ENCODE results near the gene LPGAT1.

Gene LPGAT1

GRCh38 chr1:211816586-211816985 lies 14.0 kb downstream of the LPGAT1 start:
- Histone ChIP-seq H3K4me1 (no peaks in the 10 kb centered on the region), H3K4me3 (ENCODE audit: low read depth, low read length) (no peak overlapping the region), H3K27me3 (no peaks in the 10 kb centered on the region), H3K36me3 (no peaks in the 10 kb centered on the region; the same call in none of the 2 replicates), H3K9me3 (no peaks in the 10 kb centered on the region)
- DNase-seq, result no peak
- no peak for TF ChIP-seq CTCF (IDR thresholded peaks at IDR 0.05; ENCODE audit: low read depth, low read length)

- no peak for DNase-seq
- no peak for TF ChIP-seq CTCF (IDR thresholded peaks at IDR 0.05; ENCODE audit: low read depth, low read length)
- Histone ChIP-seq H3K4me3 (ENCODE audit: low read depth, low read length) (no peak overlapping the region), H3K4me1 (no peaks in the 10 kb centered on the region), H3K27me3 (no peaks in the 10 kb centered on the region), H3K36me3 (no peaks in the 10 kb centered on the region; the same call in none of the 2 replicates), H3K9me3 (no peaks in the 10 kb centered on the region; the same call in 1 of the 2 replicates)
These were observed 16.2 kb downstream of the LPGAT1 start for GRCh38 chr1:211814313-211814712.

- Histone ChIP-seq H3K36me3 (no peaks in the 10 kb centered on the region; the same call in none of the 2 replicates), H3K27me3 (no peaks in the 10 kb centered on the region), H3K9me3 (no peaks in the 10 kb centered on the region; the same call in 1 of the 2 replicates), H3K4me1 (no peaks in the 10 kb centered on the region), H3K4me3 (ENCODE audit: low read depth, low read length) (no peak overlapping the region)
- TF ChIP-seq CTCF (IDR thresholded peaks at IDR 0.05; ENCODE audit: low read depth, low read length), result no peak
- DNase-seq, result no peak
These were observed 17.0 kb downstream of the LPGAT1 start for GRCh38 chr1:211813590-211813989.

GRCh38 chr1:211812584-211812983 lies 18.0 kb downstream of the LPGAT1 start:
- Histone ChIP-seq H3K4me1 (no peaks in the 10 kb centered on the region), H3K27me3 (no peaks in the 10 kb centered on the region), H3K4me3 (ENCODE audit: low read depth, low read length) (no peak overlapping the region), H3K9me3 (no peaks in the 10 kb centered on the region; the same call in 1 of the 2 replicates), H3K36me3 (no peaks in the 10 kb centered on the region; the same call in none of the 2 replicates)
- no peak for TF ChIP-seq CTCF (IDR thresholded peaks at IDR 0.05; ENCODE audit: low read depth, low read length)
- no peak for DNase-seq

- H3K9me3 ChIP-seq, result no peaks in the 10 kb centered on the region; the same call in 1 of the 2 replicates
- H3K4me3 ChIP-seq (ENCODE audit: low read depth, low read length), result no peak overlapping the region
- TF ChIP-seq CTCF (IDR thresholded peaks at IDR 0.05; ENCODE audit: low read depth, low read length), result no peak
- H3K27me3 ChIP-seq, result no peaks in the 10 kb centered on the region
- no peaks in the 10 kb centered on the region for H3K4me1 ChIP-seq
- no peak for DNase-seq
- no peaks in the 10 kb centered on the region; the same call in none of the 2 replicates for H3K36me3 ChIP-seq
These were observed 18.7 kb downstream of the LPGAT1 start for GRCh38 chr1:211811848-211812247.

GRCh38 chr1:211811126-211811525 lies 19.4 kb downstream of the LPGAT1 start:
- Histone ChIP-seq H3K4me3 (ENCODE audit: low read depth, low read length) (no peak overlapping the region), H3K4me1 (no peaks in the 10 kb centered on the region), H3K9me3 (no peaks in the 10 kb centered on the region; the same call in 1 of the 2 replicates), H3K36me3 (no peaks in the 10 kb centered on the region; the same call in 1 of the 2 replicates), H3K27me3 (no peaks in the 10 kb centered on the region)
- TF ChIP-seq CTCF (IDR thresholded peaks at IDR 0.05; ENCODE audit: low read depth, low read length), result no peak
- DNase-seq, result no peak
